ENCODE data around the gene CPB2. TPM values are rescaled to one million over a fixed set of nuclear protein-coding genes. Genes with fewer than 3 reads are reported as not detected.

Gene CPB2
- polyA plus RNA-seq, 4 donors: 0.16 to 1.8 (median 0.20) TPM

DNA sequence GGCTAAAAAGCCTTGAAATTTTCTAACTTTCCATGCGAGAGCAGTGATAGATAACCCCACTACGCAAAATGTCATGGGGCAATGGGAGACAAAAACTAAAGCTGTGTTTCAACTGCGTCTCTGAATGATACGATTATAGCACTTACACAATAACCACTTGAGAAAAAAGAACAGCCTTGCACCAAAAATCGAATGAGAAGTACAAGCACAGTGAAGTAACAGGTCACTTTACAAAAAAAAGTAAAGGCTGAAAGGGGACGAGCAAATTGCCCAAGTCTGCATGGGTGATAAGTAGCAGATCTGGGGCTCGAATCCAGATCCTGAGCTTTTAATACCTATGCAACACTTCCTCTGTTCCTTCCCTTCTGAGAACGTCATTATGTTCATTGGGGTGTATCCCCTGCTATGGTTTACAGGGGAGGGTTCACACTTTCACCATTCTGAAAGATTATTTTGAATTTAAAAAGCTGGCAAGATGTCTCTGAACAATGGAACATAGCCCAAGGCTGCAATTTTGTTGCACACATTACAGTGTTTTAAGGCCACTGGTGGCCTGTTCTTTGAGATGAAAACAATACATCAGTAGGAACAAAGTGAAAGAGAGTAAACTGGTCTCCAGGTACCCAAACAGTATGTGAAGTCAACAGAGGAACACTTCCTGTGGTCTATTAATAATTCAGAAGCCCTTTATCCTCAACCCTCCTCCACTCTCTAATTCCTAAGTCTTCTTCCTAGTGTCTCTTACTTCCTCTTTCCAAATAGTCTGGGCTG, 3.2 kb downstream of the CPB2 start:
- DNase-seq (ENCODE audit: low read depth in 4 of 4, low spot score in 2 of 4): no peak

DNA sequence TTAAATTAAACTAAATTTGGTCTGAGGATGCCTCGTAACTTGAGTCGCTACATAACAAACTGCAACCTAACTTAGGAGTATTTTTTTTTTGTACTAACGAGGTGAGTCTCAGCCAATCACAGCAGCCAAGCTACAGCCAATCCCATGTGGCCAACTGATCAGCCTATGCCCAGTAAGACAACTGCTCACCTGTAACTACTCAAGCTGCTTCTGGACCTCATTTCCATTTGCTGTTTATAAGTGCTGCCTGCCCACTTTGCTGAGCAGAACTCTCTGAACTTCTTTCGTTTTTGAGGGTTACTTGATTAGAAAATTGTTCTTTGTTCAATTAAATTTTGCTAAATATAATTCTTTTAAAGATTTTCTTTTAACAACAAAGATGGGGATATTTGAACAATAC, 3.8 kb downstream of the CPB2 start:
- no peak for DNase-seq (ENCODE audit: low read depth in 4 of 4, low spot score in 2 of 4)

DNA sequence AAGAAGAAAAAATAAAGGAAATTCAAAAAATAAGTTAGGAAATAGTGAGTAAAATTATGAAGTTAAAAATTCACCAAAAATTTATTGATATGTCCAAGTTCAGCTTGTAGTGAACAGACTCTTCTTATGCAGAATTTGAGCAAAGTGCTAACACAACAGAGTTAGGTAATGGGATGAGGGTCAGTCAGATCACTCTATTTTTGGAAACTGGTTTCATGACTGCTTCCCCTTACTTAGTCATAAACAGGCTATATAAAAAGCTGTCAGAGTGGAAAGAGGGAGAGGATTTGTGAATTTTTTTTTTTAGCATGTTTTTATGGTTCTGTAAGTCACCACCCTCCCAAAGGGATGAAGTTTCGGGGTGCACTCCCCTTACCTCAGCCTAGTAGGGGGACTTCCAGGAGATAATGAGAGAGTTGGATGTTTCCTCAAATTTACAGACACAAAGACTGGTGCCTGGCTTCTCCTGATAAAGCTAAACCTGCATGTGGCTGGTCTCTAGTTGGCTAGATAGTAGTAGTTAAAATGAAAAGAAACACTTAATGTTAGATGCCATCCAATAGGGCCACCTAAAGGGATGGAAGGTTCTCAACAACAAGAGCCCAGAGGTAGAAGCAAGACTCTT, 4.5 kb downstream of the CPB2 start:
- DNase-seq (ENCODE audit: low read depth in 4 of 4, low spot score in 2 of 4): no peak

- DNase-seq (ENCODE audit: low read depth in 4 of 4, low spot score in 2 of 4): no peak
These were observed 7.2 kb downstream of the CPB2 start for GRCh38 chr13:46097663-46098062.

- no peak for DNase-seq (ENCODE audit: low read depth in 4 of 4, low spot score in 2 of 4)
These were observed 7.8 kb downstream of the CPB2 start for GRCh38 chr13:46097015-46097414.

GRCh38 chr13:46094478-46094877, 10.4 kb downstream of the CPB2 start:
- DNase-seq (ENCODE audit: low read depth in 4 of 4, low spot score in 2 of 4): no peak

DNA sequence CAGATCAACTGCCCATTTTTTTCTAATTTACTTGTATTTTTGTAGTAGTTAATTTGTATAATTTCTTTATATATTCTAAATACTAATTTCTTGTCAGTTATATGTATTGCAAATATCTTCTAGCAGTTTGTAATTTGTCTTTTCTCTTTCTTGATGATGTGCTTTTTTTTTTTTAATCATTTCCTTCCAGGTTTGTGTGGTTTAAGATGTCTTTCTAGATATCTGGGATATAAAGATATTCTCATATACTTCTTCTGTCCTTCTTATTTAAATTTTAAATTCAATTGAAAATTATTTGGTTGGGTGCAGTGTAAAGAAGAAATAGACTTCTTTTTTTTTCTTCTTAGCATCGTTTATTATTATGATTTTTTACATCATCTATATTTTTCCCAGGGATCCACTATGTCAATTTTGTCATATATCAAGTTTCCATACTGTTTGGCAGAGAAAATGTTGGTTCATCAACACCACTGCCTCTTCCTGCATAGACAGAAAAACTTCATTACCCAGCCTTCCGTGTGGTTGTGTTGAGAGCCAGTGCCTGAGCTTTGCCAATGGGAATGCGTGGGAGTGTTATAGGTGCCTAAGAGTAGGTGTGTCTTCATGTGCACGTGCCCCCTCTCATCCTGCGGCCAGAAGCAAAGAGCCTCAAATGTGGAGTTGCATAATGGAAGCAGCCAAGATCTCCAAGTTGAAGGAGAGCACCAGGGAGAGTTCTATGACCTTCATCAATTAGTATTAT, 15.8 kb downstream of the CPB2 start:
- DNase-seq (ENCODE audit: low read depth in 4 of 4, low spot score in 2 of 4): no peak

DNA sequence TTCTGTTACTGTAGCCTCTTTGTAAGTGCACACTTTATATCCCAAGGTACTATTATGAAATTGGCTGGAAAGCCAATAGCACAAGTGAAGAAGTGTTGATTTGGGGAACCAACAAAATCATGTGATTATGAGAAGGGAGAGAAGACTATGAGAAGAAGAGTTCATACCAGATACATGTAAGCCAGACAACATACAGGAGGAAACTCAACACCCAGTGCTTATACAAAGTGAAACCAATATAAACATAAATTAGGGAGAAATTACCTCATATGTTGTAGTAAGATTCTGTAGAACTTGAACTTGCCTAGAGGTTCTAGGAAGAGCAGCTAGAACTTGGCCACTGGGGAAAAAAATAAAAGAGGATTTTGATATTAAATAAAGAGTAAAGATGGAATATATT, 17.4 kb downstream of the CPB2 start:
- DNase-seq (ENCODE audit: low read depth in 4 of 4, low spot score in 2 of 4): no peak

GRCh38 chr13:46086985-46087384, 17.8 kb downstream of the CPB2 start:
- DNase-seq (ENCODE audit: low read depth in 4 of 4, low spot score in 2 of 4): no peak

DNA sequence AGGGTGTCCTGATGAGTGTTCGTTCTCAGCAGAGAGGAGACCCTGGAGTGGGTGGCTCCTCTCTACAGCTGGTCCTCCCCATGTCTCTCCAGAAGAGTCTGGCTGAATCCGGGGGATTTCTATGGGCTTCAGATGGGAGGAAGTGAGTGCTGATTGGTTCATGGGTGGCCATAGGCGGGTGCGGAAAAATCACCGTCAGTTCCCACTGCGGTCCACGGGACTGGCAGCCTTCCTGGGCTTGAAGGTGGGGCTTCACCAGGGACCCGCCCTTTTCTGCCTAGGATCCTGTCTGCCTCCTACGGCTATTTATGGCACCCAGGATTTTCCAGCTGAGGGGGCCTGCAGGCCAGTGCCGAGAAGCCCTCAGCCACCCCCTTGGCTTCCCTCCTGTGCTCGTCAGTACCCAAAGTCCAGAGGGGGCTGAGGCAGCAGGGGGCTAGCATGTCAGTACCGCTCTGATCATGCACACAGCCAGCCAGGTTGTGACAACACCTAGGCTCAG, 18.4 kb downstream of the CPB2 start:
- DNase-seq (ENCODE audit: low read depth in 4 of 4, low spot score in 2 of 4): no peak

DNA sequence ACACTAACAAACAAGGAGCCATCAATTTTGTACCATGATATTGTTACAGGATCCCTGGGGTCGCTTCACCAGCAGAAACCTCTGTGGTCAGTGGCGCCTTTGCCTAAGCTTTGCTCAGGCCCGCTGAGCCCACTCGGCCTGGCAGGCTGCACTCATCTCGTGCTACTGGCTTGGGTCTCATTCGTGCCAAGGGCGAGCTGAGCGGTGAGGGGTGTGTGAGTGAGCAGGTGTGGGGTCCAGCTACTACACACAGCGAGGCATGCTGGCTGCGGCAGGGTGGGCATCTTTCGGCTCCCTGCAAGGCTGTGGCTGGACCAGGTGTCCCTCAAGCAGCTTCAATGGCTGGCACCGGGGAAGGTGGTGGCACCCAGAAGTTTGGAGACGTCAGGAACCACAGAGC, 19.1 kb downstream of the CPB2 start:
- no peak for DNase-seq (ENCODE audit: low read depth in 4 of 4, low spot score in 2 of 4)

DNA sequence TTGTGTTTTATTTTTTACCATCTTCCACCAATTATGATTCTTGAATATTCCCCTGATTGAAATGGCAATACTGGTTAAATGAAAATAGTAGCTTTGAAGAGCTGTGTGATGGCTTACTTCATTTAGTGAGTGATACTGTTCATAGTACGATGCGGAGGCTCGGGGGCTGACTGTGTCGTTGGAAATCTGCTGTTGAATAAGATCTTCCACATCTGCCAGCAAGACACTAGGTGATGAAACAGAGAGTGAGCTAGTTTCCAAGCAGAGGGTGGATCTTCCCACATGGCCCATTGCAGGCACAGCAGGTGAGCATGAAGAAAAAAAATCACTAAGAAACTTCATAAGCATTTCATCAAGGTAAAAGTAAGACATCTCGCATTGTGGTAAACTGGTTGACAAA, 22.5 kb downstream of the CPB2 start:
- no peak for DNase-seq (ENCODE audit: low read depth in 4 of 4, low spot score in 2 of 4)

GRCh38 chr13:46079770-46080169, 25.1 kb downstream of the CPB2 start:
- DNase-seq (ENCODE audit: low read depth in 4 of 4, low spot score in 2 of 4): no peak

- no peak for DNase-seq (ENCODE audit: low read depth in 4 of 4, low spot score in 2 of 4)
These were observed 27.6 kb downstream of the CPB2 start for GRCh38 chr13:46077265-46077664.

DNA sequence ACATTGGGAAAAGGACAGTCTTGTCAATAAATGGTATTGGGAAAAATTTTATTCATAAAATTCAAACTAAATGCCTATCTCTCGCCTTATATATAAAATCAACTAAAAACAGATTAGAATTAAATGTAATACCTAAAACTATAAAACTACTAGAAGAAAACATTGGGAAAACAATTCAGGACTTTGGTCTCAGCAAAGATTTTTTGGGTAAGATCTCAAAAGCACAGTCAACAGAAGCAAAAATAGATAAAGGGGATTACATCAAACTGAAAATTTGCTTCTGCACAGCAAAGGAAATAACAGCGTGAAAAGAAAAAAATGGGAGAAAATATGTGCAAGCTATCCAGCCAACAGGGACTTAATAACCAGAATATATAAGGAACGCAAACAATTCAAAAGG, 28.0 kb downstream of the CPB2 start:
- DNase-seq (ENCODE audit: low read depth in 4 of 4, low spot score in 2 of 4): no peak

DNA sequence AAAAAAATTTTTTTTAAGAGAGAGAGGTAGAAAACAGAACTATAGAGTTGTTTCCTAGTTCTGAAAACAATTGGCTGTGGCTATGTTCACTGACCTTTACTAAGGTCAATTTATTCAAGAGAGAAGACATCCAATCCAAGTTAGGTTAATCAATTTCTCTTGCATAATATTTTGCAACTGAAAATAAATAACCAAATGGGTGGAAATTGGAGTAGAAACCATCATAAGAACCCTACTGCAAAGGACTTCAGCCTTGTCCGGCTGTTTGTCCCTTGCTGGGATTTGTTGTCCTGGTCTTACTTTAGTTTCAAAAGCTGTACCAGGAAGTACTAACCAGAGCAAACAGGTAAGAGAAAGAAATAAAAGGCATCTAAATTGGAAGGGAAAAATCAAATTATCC, 29.0 kb downstream of the CPB2 start:
- DNase-seq (ENCODE audit: low read depth in 4 of 4, low spot score in 2 of 4): no peak

- no peak for DNase-seq (ENCODE audit: low read depth in 4 of 4, low spot score in 2 of 4)
These were observed 33.1 kb downstream of the CPB2 start for GRCh38 chr13:46071590-46072249.

GRCh38 chr13:46063292-46063691, 41.5 kb downstream of the CPB2 start:
- no peak for DNase-seq (ENCODE audit: low read depth in 4 of 4, low spot score in 2 of 4)

DNA sequence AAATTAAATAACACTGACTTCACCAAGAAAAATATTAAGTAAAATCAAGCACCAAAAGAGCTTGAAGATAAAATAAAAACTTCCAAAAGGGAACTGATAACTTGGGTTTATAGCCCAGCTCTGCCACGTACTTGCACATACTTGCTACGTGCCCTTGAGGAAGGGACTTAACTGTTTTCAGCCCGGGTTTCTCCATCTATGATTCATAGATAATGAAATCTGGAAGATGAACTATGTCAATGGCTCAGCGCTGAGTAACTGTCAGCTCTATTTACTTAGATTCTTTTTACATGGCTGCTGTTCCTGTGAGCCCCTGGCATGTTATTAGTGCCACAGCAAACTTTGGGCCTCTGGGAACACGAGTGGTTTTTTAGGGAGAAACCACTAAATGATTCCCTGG, 42.6 kb downstream of the CPB2 start:
- no peak for DNase-seq (ENCODE audit: low read depth in 4 of 4, low spot score in 2 of 4)

DNA sequence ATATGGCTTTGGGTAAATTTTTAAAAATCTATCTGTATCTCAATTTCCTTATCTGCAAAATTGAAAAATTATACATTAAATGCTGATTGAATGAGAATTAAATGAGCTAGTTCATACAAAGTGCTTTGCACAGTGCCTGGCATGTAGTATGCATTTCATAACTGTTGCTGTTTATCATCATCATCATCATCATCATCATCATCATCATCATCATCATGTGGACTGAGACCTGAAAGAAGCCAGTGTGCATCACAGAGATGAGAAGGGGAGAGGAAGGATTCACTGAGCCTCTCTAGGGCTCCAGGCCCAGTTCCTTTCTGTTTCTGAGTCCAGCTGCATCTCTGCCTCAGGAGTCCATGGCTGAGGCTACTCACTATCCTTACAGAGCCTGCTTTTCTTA, 45.4 kb downstream of the CPB2 start:
- no peak for DNase-seq (ENCODE audit: low read depth in 4 of 4, low spot score in 2 of 4)

GRCh38 chr13:46058268-46058667, 46.6 kb downstream of the CPB2 start:
- DNase-seq (ENCODE audit: low read depth in 4 of 4, low spot score in 2 of 4): no peak
